Hematopoietic multipotent progenitor cell treated with erythropoietin and hydrocortisone succinate and interleukin-3 and kit ligand, for 15 days (in vitro differentiated cells): ENCODE results near the gene TOX2.

Experiments used
- DNase-seq: peaks from one replicate; pipeline ENCODE4 v3.0.0-alpha.2; 2015; ENCODE audit warnings: low spot score

TOX2 gene

GRCh38 chr20:44080646-44081267 lies 166.1 kb downstream of the TOX2 start:
- DNase-seq = peak; percentile 79

GRCh38 chr20:44081476-44081875 lies 166.8 kb downstream of the TOX2 start:
- no peak for DNase-seq

GRCh38 chr20:44081888-44082287 lies 167.2 kb downstream of the TOX2 start:
- no peak for DNase-seq

- no peak for DNase-seq
Observed at GRCh38 chr20:44083220-44083933, 168.7 kb downstream of the TOX2 start.

GRCh38 chr20:44084439-44084838 lies 169.8 kb downstream of the TOX2 start:
- DNase-seq = no peak

- no peak for DNase-seq
Observed at GRCh38 chr20:44084891-44085290, 170.2 kb downstream of the TOX2 start.

- DNase-seq = no peak
Observed at GRCh38 chr20:44085616-44086434, 171.2 kb downstream of the TOX2 start.

- no peak for DNase-seq
Observed at GRCh38 chr20:44087051-44087856, 172.6 kb downstream of the TOX2 start.

GRCh38 chr20:44087857-44088120 lies 173.1 kb downstream of the TOX2 start:
- DNase-seq = no peak

- no peak for DNase-seq
Observed at GRCh38 chr20:44089987-44090674, 175.5 kb downstream of the TOX2 start.

- no peak for DNase-seq
Observed at GRCh38 chr20:44091026-44091425, 176.4 kb downstream of the TOX2 start.

- peak; percentile 18 for DNase-seq
Observed at GRCh38 chr20:44092551-44093248, 178.0 kb downstream of the TOX2 start.

- DNase-seq = no peak
Observed at GRCh38 chr20:44093249-44093582, 178.6 kb downstream of the TOX2 start.

GRCh38 chr20:44095831-44096230 lies 181.2 kb downstream of the TOX2 start:
- no peak for DNase-seq

- DNase-seq = no peak
Observed at GRCh38 chr20:44097521-44098255, 183.0 kb downstream of the TOX2 start.

GRCh38 chr20:44098256-44098630 lies 183.6 kb downstream of the TOX2 start:
- DNase-seq = no peak

GRCh38 chr20:44098657-44099056 lies 184.0 kb downstream of the TOX2 start:
- no peak for DNase-seq

GRCh38 chr20:44099832-44100231 lies 185.2 kb downstream of the TOX2 start:
- DNase-seq = no peak

GRCh38 chr20:44102582-44102981 lies 187.9 kb downstream of the TOX2 start:
- DNase-seq = no peak

GRCh38 chr20:44104798-44105517 lies 190.3 kb downstream of the TOX2 start:
- no peak for DNase-seq
